ENCODE results near the gene SPC24. TPM values are rescaled to one million over a fixed set of nuclear protein-coding genes. Genes with fewer than 3 reads are reported as not detected.

SPC24 gene
- total and polyA plus RNA-seq, 2 donors (not counting 1 experiment from before 2014, with no cell fraction given): 0.12 to 0.15 TPM

- Histone ChIP-seq H3K79me2 (ENCODE audit: control insufficient read depth, insufficient read depth, low read length) (no peaks in the 10 kb centered on the region), H3K9ac (ENCODE audit: low read length) (no peak overlapping the region), H3K4me2 (replicated peaks; ENCODE audit: low read depth, low read length, poor library complexity, severe bottlenecking) (no peak overlapping the region), H3K4me3 (ENCODE audit: control extremely low read depth in 1 of 5, extremely low read depth in 1 of 5, insufficient read depth in 1 of 5, low read depth in 2 of 5, low read length in 4 of 5) (no peak overlapping the region), H3K4me1 (ENCODE audit: control insufficient read depth in 2 of 2, insufficient read depth in 2 of 2, low read length in 2 of 2) (peaks cover 0 to 8% of the 10 kb centered on the region in 2 donors), H3K9me3 (ENCODE audit: control extremely low read depth in 1 of 3, control insufficient read depth in 2 of 3, insufficient read depth in 1 of 3, low read length in 2 of 3) (no peaks in the 10 kb centered on the region), H2AFZ (ENCODE audit: insufficient read depth, low read depth, low read length, poor library complexity, severe bottlenecking) (no peak overlapping the region), H3K36me3 (replicated peaks in 1 of 2; ENCODE audit: control extremely low read depth in 1 of 2, control insufficient read depth in 1 of 2, extremely low read depth in 1 of 2, insufficient read depth in 2 of 2, low read length in 1 of 2) (no peaks in the 10 kb centered on the region), H3K27ac (ENCODE audit: low read length in 2 of 2) (no peak overlapping the region), H4K20me1 (ENCODE audit: control insufficient read depth, insufficient read depth, low read length, poor library complexity, severe bottlenecking) (no peaks in the 10 kb centered on the region), H3K27me3 (replicated peaks in 1 of 4; ENCODE audit: control extremely low read depth in 1 of 4, control insufficient read depth in 3 of 4, insufficient read depth in 4 of 4, low read length in 3 of 4) (peaks cover 0 to 3% (median 0%) of the 10 kb centered on the region in 4 experiments)
- H3K9me3 Mint-ChIP-seq (ENCODE audit: insufficient read depth): no peaks in the 10 kb centered on the region
- CTCF ChIA-PET: interaction anchor here (0.7 to 3.4 kb wide), 12 partner anchors 12 to 1029 kb away, joined by 3 to 24 read pairs (median 6); no protein-coding TSS in a partner anchor
- TF ChIP-seq EZH2 (IDR thresholded peaks at IDR 0.05; ENCODE audit: borderline replicate concordance, insufficient read depth, low read depth, low read length, poor library complexity, severe bottlenecking) (no peak), CTCF (IDR thresholded peaks at IDR 0.05) (peak; percentile 68)
- no peak overlapping the region for H3K4me3 Mint-ChIP-seq
- H3K27ac Mint-ChIP-seq: no peak overlapping the region
- whole genome bisulfite sequencing (ENCODE audit: insufficient coverage): 66% methylated on average over 11 of the region's 17 CpGs
- DNase-seq: no peak
- peaks cover 3% of the 10 kb centered on the region for H3K27me3 Mint-ChIP-seq
- peak; percentile 50 for ATAC-seq (ENCODE audit: low read depth)
- POLR2A ChIA-PET: interaction anchor here (0.5 kb wide), 1 partner anchor 54 kb away, joined by 6 read pairs; no protein-coding TSS in a partner anchor
- intact Hi-C loops (cut with micrococcal nuclease): loop anchor here (1.0 to 5.0 kb wide), 4 partner anchors 66 to 261 kb away; no protein-coding TSS in a partner anchor
- peaks cover 11% of the 10 kb centered on the region for H3K4me1 Mint-ChIP-seq
Observed at GRCh38 chr19:11203194-11204075, 47.9 kb upstream of the SPC24 start.

All from B cell (primary cell).